Activated B cell treated with CpG ODN at 0.5 μM for 24 hours (primary cell): ENCODE measurements around the gene SMIM41. TPM values are rescaled to one million over a fixed set of nuclear protein-coding genes. Genes with fewer than 3 reads are reported as not detected.

ENCODE experiments used
- ATAC-seq: fragments of 200-7000 bp; cut with Tn5 transposase; one replicate; pipeline ENCODE4 v1.10.0; 2021; ENCODE audit warnings: low read depth, mild to moderate bottlenecking, moderate library complexity
- CTCF ChIA-PET: fragments of 350-600 bp; sonication (Branson Sonifier 250); formaldehyde crosslinking; loops from one replicate; lab custom pipeline; 2021; ENCODE audit warnings: antibody characterized with exemption; lab: Charles Lee
- POLR2A ChIA-PET: fragments of 350-600 bp; sonication (Branson Sonifier 250); formaldehyde crosslinking; loops from one replicate; lab custom pipeline; 2021; ENCODE audit warnings: antibody characterized with exemption; lab: Charles Lee
- DNase-seq: peaks from one replicate; pipeline ENCODE4 v3.0.0; 2022
- H3K27ac Mint-ChIP-seq: one replicate; pipeline ENCODE4 v1.8.0; 2020; ENCODE audit warnings: mixed read lengths
- H3K27me3 Mint-ChIP-seq: one replicate; pipeline ENCODE4 v1.8.0; 2021; ENCODE audit warnings: mixed read lengths
- H3K36me3 Mint-ChIP-seq: one replicate; pipeline ENCODE4 v1.8.0; 2021; ENCODE audit warnings: low read depth, mixed read lengths
- H3K4me1 Mint-ChIP-seq: one replicate; pipeline ENCODE4 v1.8.0; 2021; ENCODE audit warnings: mixed read lengths
- H3K4me3 Mint-ChIP-seq: one replicate; pipeline ENCODE4 v1.8.0; 2020; ENCODE audit warnings: mild to moderate bottlenecking, mixed read lengths
- H3K9me3 Mint-ChIP-seq: one replicate; pipeline ENCODE4 v1.8.0; 2020; ENCODE audit warnings: mixed read lengths
- CTCF ChIP-seq: fragments of 200-600 bp; IDR thresholded peaks from one replicate; pipeline ENCODE4 v1.8.0; 2022; ENCODE audit warnings: antibody characterized with exemption, mild to moderate bottlenecking
- intact Hi-C: fragments of 100-400 bp; cut with micrococcal nuclease; formaldehyde crosslinking; loops from one replicate; pipeline ENCODE4 v1.15.1; 2024
- total RNA-seq: library from RNA; stranded (reverse); gene quantifications from 2 replicates; pipeline ENCODE4 v1.2.3, GENCODE V29; 2022

SMIM41 gene
- total RNA-seq, 1 donor from 2014 or later, result not detected

- no peak for TF ChIP-seq CTCF
- DNase-seq (no peak), ATAC-seq (no peak)
- peak overlapping the region; percentile 70 for H3K27ac Mint-ChIP-seq
- H3K4me1 Mint-ChIP-seq, result peaks cover 39% of the 10 kb centered on the region
- no peak overlapping the region for H3K4me3 Mint-ChIP-seq
- CTCF ChIA-PET, result interaction anchor here (1.2 to 12.3 kb wide), 9 partner anchors 9 to 87 kb away, joined by 5 to 342 read pairs (median 8); no protein-coding TSS in a partner anchor
- peaks cover 29% of the 10 kb centered on the region for H3K36me3 Mint-ChIP-seq
- no peaks in the 10 kb centered on the region for H3K9me3 Mint-ChIP-seq
- intact Hi-C loops, result loop anchor here (1.0 kb wide), 1 partner anchor 11 kb away; the partner anchor contains the start of gene ATG101
- H3K27me3 Mint-ChIP-seq, result no peaks in the 10 kb centered on the region
- POLR2A ChIA-PET, result interaction anchor here (1.0 to 4.0 kb wide), 10 partner anchors 11 to 74 kb away, joined by 3 to 24 read pairs (median 6); partner anchors contain the start of genes ATG101, NR4A1 and TAMALIN
These were observed 1.1 kb downstream of the SMIM41 start for GRCh38 chr12:52080403-52081251.

- peaks cover 23% of the 10 kb centered on the region for H3K36me3 Mint-ChIP-seq
- H3K4me1 Mint-ChIP-seq, result peaks cover 39% of the 10 kb centered on the region
- no peaks in the 10 kb centered on the region for H3K9me3 Mint-ChIP-seq
- POLR2A ChIA-PET, result interaction anchor here (1.0 to 4.0 kb wide), 11 partner anchors 12 to 74 kb away, joined by 3 to 24 read pairs (median 5); partner anchors contain the start of genes ATG101, NR4A1 and TAMALIN
- CTCF ChIA-PET, result interaction anchor here (1.1 to 12.3 kb wide), 11 partner anchors 9 to 88 kb away, joined by 4 to 342 read pairs (median 8); partner anchors contain the start of genes ATG101 and NR4A1
- TF ChIP-seq CTCF, result no peak
- no peaks in the 10 kb centered on the region for H3K27me3 Mint-ChIP-seq
- peak; percentile 95 for ATAC-seq
- peak overlapping the region; percentile 70 for H3K27ac Mint-ChIP-seq
- intact Hi-C loops, result loop anchor here (1.0 kb wide), 1 partner anchor 12 kb away; the partner anchor contains the start of gene ATG101
- H3K4me3 Mint-ChIP-seq, result peak overlapping the region; percentile 30
- peak; percentile 66 for DNase-seq
These were observed 1.8 kb downstream of the SMIM41 start for GRCh38 chr12:52081263-52081733.

- H3K27ac Mint-ChIP-seq, result peak overlapping the region; percentile 50
- POLR2A ChIA-PET, result interaction anchor here (1.0 to 4.0 kb wide), 10 partner anchors 13 to 75 kb away, joined by 3 to 24 read pairs (median 6); partner anchors contain the start of genes ATG101, NR4A1 and TAMALIN
- peaks cover 16% of the 10 kb centered on the region for H3K36me3 Mint-ChIP-seq
- CTCF ChIA-PET, result interaction anchor here (0.8 to 12.3 kb wide), 16 partner anchors 10 to 111 kb away, joined by 3 to 342 read pairs (median 6); partner anchors contain the start of genes ATG101 and NR4A1
- peaks cover 4% of the 10 kb centered on the region for H3K27me3 Mint-ChIP-seq
- intact Hi-C loops, result no loop called here
- no peaks in the 10 kb centered on the region for H3K9me3 Mint-ChIP-seq
- TF ChIP-seq CTCF, result no peak
- ATAC-seq, result no peak
- peak overlapping the region; percentile 30 for H3K4me3 Mint-ChIP-seq
- no peak for DNase-seq
- H3K4me1 Mint-ChIP-seq, result peaks cover 39% of the 10 kb centered on the region
These were observed 2.6 kb downstream of the SMIM41 start for GRCh38 chr12:52082026-52082668.

GRCh38 chr12:52082669-52082987, 3.1 kb downstream of the SMIM41 start:
- no peak overlapping the region for H3K4me3 Mint-ChIP-seq
- CTCF ChIA-PET, result interaction anchor here (0.8 to 12.3 kb wide), 18 partner anchors 11 to 111 kb away, joined by 3 to 342 read pairs (median 5); partner anchors contain the start of gene ATG101
- H3K27me3 Mint-ChIP-seq, result peaks cover 4% of the 10 kb centered on the region
- DNase-seq (no peak), ATAC-seq (no peak)
- no peaks in the 10 kb centered on the region for H3K9me3 Mint-ChIP-seq
- POLR2A ChIA-PET, result interaction anchor here (1.0 to 4.0 kb wide), 6 partner anchors 13 to 57 kb away, joined by 3 to 24 read pairs (median 11); partner anchors contain the start of genes ATG101 and NR4A1
- intact Hi-C loops, result no loop called here
- no peak for TF ChIP-seq CTCF
- H3K27ac Mint-ChIP-seq, result no peak overlapping the region
- peaks cover 39% of the 10 kb centered on the region for H3K4me1 Mint-ChIP-seq
- peaks cover 11% of the 10 kb centered on the region for H3K36me3 Mint-ChIP-seq
